Adrenal gland (tissue), 12 donors: Measurements from ENCODE around the gene ADGB. TPM values are rescaled to one million over a fixed set of nuclear protein-coding genes. Genes with fewer than 3 reads are reported as not detected.

ENCODE experiments used
- DNase-seq, 7 donors: peaks; one replicate each; pipeline ENCODE4 v3.0.0-alpha.2; 2019 to 2020
- H3K27ac ChIP-seq, 5 donors: fragments of 200-600 bp; sonication (generic) in 4 of 5; 1 replicate in 3 of 5; 2 replicates in 2 of 5; pipeline versions ENCODE4 v1.5.1 to v1.8.0; 2016 to 2020; ENCODE audit warnings: mild to moderate bottlenecking in 1 of 5
- H3K27me3 ChIP-seq: fragments of 200-600 bp; 2 replicates; pipeline ENCODE4 v1.8.0; 2021
- H3K36me3 ChIP-seq, 2 donors: fragments of 200-600 bp; replicated peaks in 1 of 2; 1 replicate in 1 of 2; 2 replicates in 1 of 2; pipeline versions ENCODE4 v1.5.1 to v1.8.0; 2018 to 2022
- H3K4me1 ChIP-seq, 2 donors: fragments of 200-600 bp; replicated peaks in 1 of 2; 1 replicate in 1 of 2; 2 replicates in 1 of 2; pipeline versions ENCODE4 v1.5.1 to v1.8.0; 2018 to 2021
- H3K4me3 ChIP-seq, 4 donors: fragments of 200-600 bp; sonication (generic) in 3 of 4; one replicate each; pipeline ENCODE4 v1.5.1; 2016 to 2018
- H3K9me3 ChIP-seq, 3 donors: fragments of 200-600 bp; sonication (generic) in 1 of 3; replicated peaks in 1 of 3; 1 replicate in 2 of 3; 2 replicates in 1 of 3; pipeline versions ENCODE4 v1.5.1 to v1.8.0; 2016 to 2021
- POLR2A ChIP-seq, 2 donors: fragments of 450-650 bp; IDR thresholded peaks; one replicate each; pipeline ENCODE4 v1.6.1; 2017; ENCODE audit warnings: antibody characterized with exemption in 2 of 2, mild to moderate bottlenecking in 2 of 2, moderate library complexity in 1 of 2
- WGBS, 4 donors: extraction: QIAGEN DNeasy Blood & Tissue Kit in 2 of 4; methylation state at CpG; one replicate each; pipeline versions ENCODE4 v1.1.5 to v1.1.7; 2013 to 2017; 5-methylcytosine and 5-hydroxymethylcytosine counted together
- intact Hi-C, 2 donors: fragments of 100-400 bp; cut with DNase I; formaldehyde crosslinking; loops; one replicate each; pipeline versions ENCODE4 v1.14.1 to v1.15.0; 2022 to 2023
- polyA plus RNA-seq, 3 donors: library from polyadenylated mRNA; stranded (reverse); fragments of 200-250 nt in 2 of 3; fragments of 350-450 nt in 1 of 3; fragmentation: Illumina TruSeq in 1 of 3; extraction: RNeasy Lipid Tissue Mini Kit (QIAGEN cat#74804) in 1 of 3; gene quantifications; one replicate each; pipeline ENCODE4 v1.2.3, GENCODE V29; 2013 to 2014
- total RNA-seq, 9 donors: library from RNA; depleted of rRNA in 4 of 9; stranded (reverse); fragments of >200 nt in 4 of 9; fragments of 120-200 nt in 1 of 9; fragmentation: NEBNext Ultra II Directional in 1 of 9; extraction: Animal tissue kit (Norgen Biotek cat#: 25700) in 1 of 9; gene quantifications; one replicate each; pipeline versions ENCODE4 v1.1.0 to v1.2.4, GENCODE V29; 2013 to 2023
- TF ChIP-seq, protein P1 (sequence below), 6 experiments: fragments of 450-650 bp in 4 of 6; fragments of 200-600 bp in 2 of 6; sonication (generic) in 1 of 6; IDR thresholded peaks; 1 replicate in 5 of 6; 2 replicates in 1 of 6; pipeline versions ENCODE4 v1.5.1 to v1.8.0; 2016 to 2021; ENCODE audit warnings: antibody characterized with exemption in 6 of 6, mild to moderate bottlenecking in 2 of 6, moderate library complexity in 1 of 6
- donor health status: healthy with polysubstance abuse.
- donor health status: Bipolar disorder and iron deficiency.
- donor health status: DM: yes; HTN: yes; CAD: no.
- donor health status: DM: no; HTN: no; CAD: no.
- donor health status: DM: no; HTN: no; CAD: no.
- donor health status: DM: yes; HTN: yes; CAD: no.

ADGB gene
- total and polyA plus RNA-seq, 12 donors, result not detected

DNA sequence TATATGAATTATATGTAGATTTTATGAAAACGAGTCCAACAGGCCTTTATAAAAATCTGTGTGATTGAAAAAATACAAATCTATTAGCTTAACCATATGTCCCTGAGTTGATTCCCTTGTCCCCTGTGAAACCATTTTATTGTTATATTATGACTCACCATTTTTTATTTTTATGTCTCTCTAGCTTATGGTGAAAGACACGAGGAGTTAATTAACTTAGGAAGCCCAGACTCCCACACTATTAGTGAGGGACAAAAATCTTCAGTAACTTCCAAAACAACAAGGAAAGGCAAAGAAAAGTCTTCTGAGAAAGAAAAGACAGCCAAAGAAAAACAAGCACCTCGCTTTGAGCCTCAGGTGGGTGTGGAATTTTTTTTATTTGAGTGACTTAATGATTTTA, 183.1 kb downstream of the ADGB start:
- WGBS, 4 donors, result 80 to 90% (median 84%) methylated on average over 3 of the region's 3 CpGs
- no peak overlapping the region for H3K4me3 ChIP-seq
- intact Hi-C loops, result no loop called here
- DNase-seq, result no peak
- H3K4me1 ChIP-seq, result peaks cover 0 to 7% of the 10 kb centered on the region in 2 donors
- TF ChIP-seq, protein P1, sequence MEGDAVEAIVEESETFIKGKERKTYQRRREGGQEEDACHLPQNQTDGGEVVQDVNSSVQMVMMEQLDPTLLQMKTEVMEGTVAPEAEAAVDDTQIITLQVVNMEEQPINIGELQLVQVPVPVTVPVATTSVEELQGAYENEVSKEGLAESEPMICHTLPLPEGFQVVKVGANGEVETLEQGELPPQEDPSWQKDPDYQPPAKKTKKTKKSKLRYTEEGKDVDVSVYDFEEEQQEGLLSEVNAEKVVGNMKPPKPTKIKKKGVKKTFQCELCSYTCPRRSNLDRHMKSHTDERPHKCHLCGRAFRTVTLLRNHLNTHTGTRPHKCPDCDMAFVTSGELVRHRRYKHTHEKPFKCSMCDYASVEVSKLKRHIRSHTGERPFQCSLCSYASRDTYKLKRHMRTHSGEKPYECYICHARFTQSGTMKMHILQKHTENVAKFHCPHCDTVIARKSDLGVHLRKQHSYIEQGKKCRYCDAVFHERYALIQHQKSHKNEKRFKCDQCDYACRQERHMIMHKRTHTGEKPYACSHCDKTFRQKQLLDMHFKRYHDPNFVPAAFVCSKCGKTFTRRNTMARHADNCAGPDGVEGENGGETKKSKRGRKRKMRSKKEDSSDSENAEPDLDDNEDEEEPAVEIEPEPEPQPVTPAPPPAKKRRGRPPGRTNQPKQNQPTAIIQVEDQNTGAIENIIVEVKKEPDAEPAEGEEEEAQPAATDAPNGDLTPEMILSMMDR (IDR thresholded peaks at IDR 0.05), result no peak
- no peak for TF ChIP-seq POLR2A (IDR thresholded peaks at IDR 0.05)
- no peak overlapping the region for H3K27ac ChIP-seq
- H3K9me3 ChIP-seq, result no peaks in the 10 kb centered on the region
- H3K27me3 ChIP-seq, result no peaks in the 10 kb centered on the region
- H3K36me3 ChIP-seq, result no peaks in the 10 kb centered on the region

- DNase-seq, result peak in 3 of 7 donors; percentile 14 to 29 (median 26)
- Histone ChIP-seq H3K36me3 (no peaks in the 10 kb centered on the region), H3K9me3 (no peaks in the 10 kb centered on the region), H3K4me3 (no peak overlapping the region), H3K27ac (no peak overlapping the region), H3K4me1 (no peaks in the 10 kb centered on the region), H3K27me3 (no peaks in the 10 kb centered on the region)
- intact Hi-C loops, result no loop called here
- WGBS, 4 donors, result 53 to 60% (median 58%) methylated on average over 5 of the region's 5 CpGs
- TF ChIP-seq, protein P1 (IDR thresholded peaks at IDR 0.05), result peak in 5 of 6 experiments; percentile 22 to 51 (median 38)
- TF ChIP-seq POLR2A (IDR thresholded peaks at IDR 0.05), result no peak
These were observed 186.3 kb downstream of the ADGB start for GRCh38 chr6:146785001-146785585.

- no peaks in the 10 kb centered on the region for H3K36me3 ChIP-seq
- intact Hi-C loops, result no loop called here
- no peaks in the 10 kb centered on the region for H3K4me1 ChIP-seq
- 55 to 70% (median 64%) methylated on average over 5 of the region's 5 CpGs for WGBS, 4 donors
- no peak overlapping the region for H3K27ac ChIP-seq
- no peaks in the 10 kb centered on the region for H3K27me3 ChIP-seq
- no peaks in the 10 kb centered on the region for H3K9me3 ChIP-seq
- no peak for TF ChIP-seq POLR2A (IDR thresholded peaks at IDR 0.05)
- TF ChIP-seq, protein P1 (IDR thresholded peaks at IDR 0.05), result no peak
- H3K4me3 ChIP-seq, result no peak overlapping the region
- DNase-seq, result no peak
These were observed 189.2 kb downstream of the ADGB start for GRCh38 chr6:146787876-146788508.

- H3K4me1 ChIP-seq, result no peaks in the 10 kb centered on the region
- TF ChIP-seq, protein P1 (IDR thresholded peaks at IDR 0.05), result no peak
- TF ChIP-seq POLR2A (IDR thresholded peaks at IDR 0.05), result no peak
- H3K27me3 ChIP-seq, result no peaks in the 10 kb centered on the region
- no peaks in the 10 kb centered on the region for H3K9me3 ChIP-seq
- no peaks in the 10 kb centered on the region for H3K36me3 ChIP-seq
- intact Hi-C loops, result no loop called here
- H3K27ac ChIP-seq, result no peak overlapping the region
- DNase-seq, result no peak
- H3K4me3 ChIP-seq, result no peak overlapping the region
- WGBS, 4 donors, result 87 to 91% (median 89%) methylated on average over 4 of the region's 4 CpGs
These were observed 191.9 kb downstream of the ADGB start for GRCh38 chr6:146790561-146791091.
